ENCODE results near the gene DMBX1. TPM values are rescaled to one million over a fixed set of nuclear protein-coding genes. Genes with fewer than 3 reads are reported as not detected.

The DMBX1 gene
- total and polyA plus RNA-seq, 9 of the 15 experiments (the other 6 are each of a cell fraction or from before 2014, with no cell fraction given) = 0.25 to 4.3 (median 1.0) TPM

GRCh38 chr1:46506470-46507219, 17.0 kb downstream of the DMBX1 start (continued):
- TF ChIP-seq ZBTB11 (CRISPR knock-in tag; IDR thresholded peaks at IDR 0.05) (no peak), FOSL1 (tag; conservative IDR thresholded peaks at IDR 0.05) (peak; percentile 78), ZNF311 (CRISPR knock-in tag; IDR thresholded peaks at IDR 0.05) (no peak), TRIM24 (IDR thresholded peaks at IDR 0.05) (peak; percentile 34 to 57; a peak in 2 of 4 replicates), CEBPB (tag; IDR thresholded peaks at IDR 0.05) (peak; percentile 78), HDAC2 (IDR thresholded peaks at IDR 0.05) (peak; percentile 33; the same call in 1 of the 2 replicates), HDAC1 (IDR thresholded peaks at IDR 0.05) (peak; percentile 18 to 76; a peak in 2 of 4 replicates), CREB5 (CRISPR knock-in tag; IDR thresholded peaks at IDR 0.05) (no peak), CBFA2T3 (IDR thresholded peaks at IDR 0.05) (peak; percentile 89), CC2D1A (IDR thresholded peaks at IDR 0.05) (peak; percentile 13; the same call in 1 of the 2 replicates), NRF1 (conservative IDR thresholded peaks at IDR 0.05 in 1 of 2, IDR thresholded peaks at IDR 0.05 in 1 of 2) (0 out of 4 replicates have a peak, but pooled peaks of 1 of the 2 experiments have one; percentile 14), FOXP4 (CRISPR knock-in tag; IDR thresholded peaks at IDR 0.05; ENCODE audit: borderline replicate concordance) (peak; percentile 69; the same call in 1 of the 2 replicates), HNRNPH1 (optimal IDR thresholded peaks at IDR 0.05; ENCODE audit: low read depth, low read length) (no peak), MTA2 (IDR thresholded peaks at IDR 0.05; ENCODE audit: low read depth) (peak; percentile 66; the same call in 1 of the 2 replicates), KLF16 (IDR thresholded peaks at IDR 0.05) (peak; percentile 84), ZNF79 (CRISPR knock-in tag; IDR thresholded peaks at IDR 0.05; ENCODE audit: low read depth) (0 out of 2 replicates have a peak, but pooled peaks have one; percentile 17), DLX4 (CRISPR knock-in tag; IDR thresholded peaks at IDR 0.05) (no peak), FOXJ2 (tag; IDR thresholded peaks at IDR 0.05) (no peak), MAFG (tag; conservative IDR thresholded peaks at IDR 0.05) (peak; percentile 71), EP400 (IDR thresholded peaks at IDR 0.05) (no peak), ZBTB1 (CRISPR knock-in tag; IDR thresholded peaks at IDR 0.05; ENCODE audit: borderline replicate concordance, low read depth) (no peak)
